GM19395 (cell line): Measurements from ENCODE around the gene SLC12A7.

Source experiments
- ATAC-seq: cut with Tn5 transposase; IDR thresholded peaks from one replicate; pipeline ENCODE4 v1.9.1; 2021; ENCODE audit warnings: mild to moderate bottlenecking, moderate library complexity; ENCODE audit not compliant: unreplicated experiment

Gene SLC12A7

GRCh38 chr5:1054018-1054798, 57.7 kb downstream of the SLC12A7 start:
- ATAC-seq, result no peak

DNA sequence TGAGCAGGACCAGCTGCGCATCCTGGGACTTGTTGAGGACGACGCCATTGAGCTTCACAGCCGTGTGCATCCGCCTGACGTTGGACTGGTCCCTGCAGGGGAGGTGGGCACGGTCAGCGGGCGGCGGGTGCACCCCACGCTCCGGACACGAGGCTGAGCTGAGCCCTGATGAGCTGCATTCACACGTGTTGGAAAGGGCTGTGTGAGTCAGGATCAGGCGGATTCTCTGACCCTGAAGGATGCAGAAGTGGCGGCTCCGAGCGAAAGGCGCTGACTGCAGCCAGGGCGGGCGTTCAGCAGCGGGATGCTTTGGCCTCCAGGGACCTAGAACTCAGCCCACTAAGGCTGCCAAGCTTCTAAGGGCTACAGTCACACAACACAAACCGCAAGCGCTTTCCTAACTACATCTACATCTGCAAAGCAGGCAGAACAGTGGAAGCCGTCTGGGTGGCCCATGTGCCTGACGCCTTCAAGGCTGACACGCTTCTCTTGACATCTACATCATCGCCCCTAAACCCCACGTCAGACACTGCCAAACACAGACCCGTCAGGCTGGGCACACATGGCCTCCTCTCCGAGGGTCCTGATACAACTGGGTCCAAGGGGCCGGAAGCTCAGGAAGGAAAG, 58.4 kb downstream of the SLC12A7 start:
- ATAC-seq, result no peak

- no peak for ATAC-seq
Measured at GRCh38 chr5:1052641-1053390, 59.0 kb downstream of the SLC12A7 start.

DNA sequence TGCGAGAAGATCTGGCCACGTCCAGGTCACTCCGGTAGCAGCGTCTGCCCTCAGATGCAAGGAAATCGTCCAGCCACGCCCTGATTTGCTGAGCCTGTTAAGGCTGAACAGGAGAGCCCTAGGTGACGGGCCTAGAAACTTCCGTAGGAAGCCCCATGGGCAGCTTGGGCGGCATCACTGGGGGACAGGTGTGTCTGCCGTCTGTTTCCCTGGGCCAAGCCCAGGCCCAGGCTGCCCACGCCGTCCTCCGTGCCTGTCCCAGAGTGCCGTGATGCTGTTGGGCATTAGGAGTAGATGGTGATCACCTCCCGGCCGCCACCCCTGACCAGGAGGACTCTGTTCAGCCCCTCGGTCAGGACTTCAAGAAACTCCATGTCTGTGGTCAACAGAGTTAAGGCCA, 59.8 kb downstream of the SLC12A7 start:
- ATAC-seq, result no peak

GRCh38 chr5:1051366-1051720, 60.5 kb downstream of the SLC12A7 start:
- no peak for ATAC-seq

GRCh38 chr5:1050423-1051365, 61.2 kb downstream of the SLC12A7 start:
- no peak for ATAC-seq

DNA sequence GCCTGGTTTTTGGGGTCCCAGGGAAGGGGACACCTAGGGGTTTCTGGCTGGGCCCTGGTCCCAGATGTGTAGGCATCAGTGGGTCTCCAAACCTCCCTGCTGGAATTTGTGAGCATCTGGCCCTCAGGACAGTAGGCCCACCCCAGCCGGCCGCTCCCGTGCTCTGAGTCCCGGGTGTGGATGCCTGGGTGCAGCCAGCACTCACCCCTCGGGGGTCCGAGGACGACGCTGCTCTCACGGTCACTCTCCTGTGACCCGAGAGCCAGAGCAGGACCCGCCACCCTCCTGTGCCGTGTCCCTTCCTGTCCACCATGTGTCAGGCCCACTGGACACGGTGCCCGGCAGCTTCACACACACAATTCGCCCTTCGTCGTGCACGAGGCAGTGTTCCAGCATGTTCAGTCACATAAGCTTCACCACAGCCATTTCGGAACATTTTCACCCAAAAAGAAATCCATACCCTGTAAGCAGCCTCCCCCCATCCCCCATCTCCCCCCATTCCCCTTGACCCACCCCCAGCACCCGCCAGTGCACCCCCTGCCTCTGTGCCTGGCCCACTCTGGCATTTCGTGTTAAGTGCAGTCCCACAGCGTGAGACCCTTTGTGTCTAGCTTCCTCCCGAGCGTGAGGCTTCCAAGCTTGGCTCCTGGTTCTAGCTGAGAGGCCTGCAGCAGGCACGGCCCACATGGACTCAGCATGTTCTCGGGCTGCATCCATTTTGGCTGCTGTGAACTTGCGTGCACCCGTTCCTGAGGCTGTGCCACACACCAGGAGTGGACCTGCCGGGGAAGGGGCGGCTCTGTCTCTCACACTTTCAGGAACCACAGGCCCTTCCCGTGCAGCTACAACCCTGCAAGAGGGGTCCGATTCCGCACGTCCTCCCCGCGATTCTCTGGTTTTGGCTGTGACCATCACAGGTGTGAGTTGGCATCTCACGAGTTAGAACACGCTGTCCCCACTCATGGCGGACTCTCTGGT, 62.7 kb downstream of the SLC12A7 start:
- no peak for ATAC-seq

DNA sequence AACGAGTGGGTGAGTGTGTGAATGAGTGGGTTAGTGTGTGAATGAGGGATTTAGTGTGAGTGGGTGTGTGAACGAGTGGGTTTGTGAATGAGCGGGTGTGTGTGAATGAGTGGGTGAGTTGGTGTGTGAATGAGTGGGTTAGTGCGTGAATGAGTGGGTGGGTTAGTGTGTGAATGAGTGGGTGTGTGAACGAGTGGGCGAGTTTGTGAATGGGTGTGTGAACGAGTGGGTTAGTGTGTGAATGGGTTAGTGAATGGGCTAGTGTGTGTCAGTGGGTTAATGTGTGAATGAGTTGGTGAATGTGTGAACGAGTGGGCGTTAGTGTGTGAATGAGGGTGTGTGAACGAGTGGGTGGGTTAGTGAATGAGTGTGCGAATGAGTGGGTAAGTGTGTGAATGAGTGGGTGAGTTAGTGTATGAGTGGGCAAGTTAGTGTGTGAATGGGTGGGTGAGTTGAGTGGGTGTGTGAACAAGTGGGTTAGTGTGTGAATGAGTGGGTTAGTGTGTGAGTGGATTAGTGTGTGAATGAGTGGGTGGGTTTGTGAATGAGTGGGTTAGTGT, 63.6 kb downstream of the SLC12A7 start:
- ATAC-seq, result no peak

- ATAC-seq, result no peak
Measured at GRCh38 chr5:1047332-1047965, 64.4 kb downstream of the SLC12A7 start.

- ATAC-seq, result no peak
Measured at GRCh38 chr5:1045960-1046560, 65.8 kb downstream of the SLC12A7 start.

GRCh38 chr5:1044117-1044516, 67.7 kb downstream of the SLC12A7 start:
- ATAC-seq, result no peak

GRCh38 chr5:1043327-1043726, 68.5 kb downstream of the SLC12A7 start:
- no peak for ATAC-seq

DNA sequence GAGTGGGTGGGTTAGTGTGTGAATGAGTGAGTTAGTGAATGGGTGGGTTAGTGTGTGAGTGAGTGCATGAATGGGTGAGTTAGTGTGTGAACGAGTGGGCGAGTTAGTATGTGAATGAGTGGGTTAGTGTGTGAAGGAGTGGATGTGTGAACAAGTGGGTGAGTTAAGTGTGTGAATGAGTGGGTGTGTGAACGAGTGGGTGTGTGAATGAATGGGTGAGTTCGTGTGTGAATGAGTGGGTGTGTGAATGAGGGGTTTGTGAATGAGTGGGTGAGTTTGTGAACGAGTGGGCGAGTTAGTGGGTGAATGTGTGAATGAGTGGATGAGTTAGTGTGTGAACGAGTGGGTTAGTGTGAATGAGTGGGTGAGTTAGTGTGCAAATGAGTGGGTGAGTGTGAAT, 69.2 kb downstream of the SLC12A7 start:
- ATAC-seq, result no peak

- no peak for ATAC-seq
Measured at GRCh38 chr5:1041225-1042143, 70.4 kb downstream of the SLC12A7 start.

DNA sequence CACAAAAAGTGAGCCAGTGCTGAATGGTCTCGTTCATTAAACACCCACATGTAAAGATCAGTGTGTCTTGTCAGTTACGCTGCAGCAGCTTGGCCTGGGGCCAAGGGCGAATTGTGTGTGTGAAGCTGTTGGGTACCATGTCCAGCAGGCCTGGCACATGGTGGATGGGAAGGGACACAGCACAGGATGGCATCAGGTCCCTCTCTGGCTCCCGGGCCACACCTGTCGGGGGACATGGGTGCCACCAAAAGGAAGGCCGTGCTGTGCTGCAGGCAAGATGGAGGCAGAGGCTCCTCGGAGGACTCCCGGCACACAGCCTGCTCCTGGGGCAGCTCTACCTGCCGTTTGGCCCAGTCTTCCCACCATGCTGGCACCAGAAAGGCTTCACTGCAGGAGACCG, 71.3 kb downstream of the SLC12A7 start:
- no peak for ATAC-seq

DNA sequence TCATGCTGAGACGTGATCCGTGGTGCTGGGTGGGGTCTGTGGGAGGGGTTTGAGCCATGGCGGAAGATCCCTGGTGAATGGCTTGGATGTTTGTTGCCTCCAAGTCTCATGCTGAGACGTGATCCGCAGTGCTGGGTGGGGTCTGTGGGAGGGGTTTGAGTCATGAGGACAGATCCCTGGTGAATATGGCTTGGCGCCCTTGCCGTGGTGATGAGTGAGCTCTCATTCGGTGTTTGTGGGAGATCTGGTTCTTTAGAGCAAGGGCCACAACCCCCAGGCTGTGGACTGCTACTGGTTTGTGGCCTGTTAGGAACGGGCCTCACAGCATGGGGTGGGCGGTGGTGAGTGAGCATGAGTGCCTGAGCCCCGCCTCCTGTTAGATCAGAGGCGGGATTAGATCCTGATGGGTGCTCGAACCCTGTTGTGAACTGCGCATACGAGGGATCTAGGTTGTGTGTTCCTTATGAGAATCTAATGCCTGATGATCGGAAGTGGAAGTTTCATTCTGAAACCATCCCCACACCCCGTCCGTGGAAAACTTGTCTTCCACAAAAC, 72.1 kb downstream of the SLC12A7 start:
- no peak for ATAC-seq

GRCh38 chr5:1039210-1039548, 72.7 kb downstream of the SLC12A7 start:
- ATAC-seq, result no peak
